ENCODE results near the gene RPP40.
A peak's percentile ranks its signal among the peaks of the same experiment; 100 is the strongest.
"Not testable (repeated sequence)": the region's sequence is repeated elsewhere in the genome, so short reads cannot be mapped to it uniquely, and the experiment has no call there.

Gene RPP40, protein sequence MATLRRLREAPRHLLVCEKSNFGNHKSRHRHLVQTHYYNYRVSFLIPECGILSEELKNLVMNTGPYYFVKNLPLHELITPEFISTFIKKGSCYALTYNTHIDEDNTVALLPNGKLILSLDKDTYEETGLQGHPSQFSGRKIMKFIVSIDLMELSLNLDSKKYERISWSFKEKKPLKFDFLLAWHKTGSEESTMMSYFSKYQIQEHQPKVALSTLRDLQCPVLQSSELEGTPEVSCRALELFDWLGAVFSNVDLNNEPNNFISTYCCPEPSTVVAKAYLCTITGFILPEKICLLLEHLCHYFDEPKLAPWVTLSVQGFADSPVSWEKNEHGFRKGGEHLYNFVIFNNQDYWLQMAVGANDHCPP

DNA sequence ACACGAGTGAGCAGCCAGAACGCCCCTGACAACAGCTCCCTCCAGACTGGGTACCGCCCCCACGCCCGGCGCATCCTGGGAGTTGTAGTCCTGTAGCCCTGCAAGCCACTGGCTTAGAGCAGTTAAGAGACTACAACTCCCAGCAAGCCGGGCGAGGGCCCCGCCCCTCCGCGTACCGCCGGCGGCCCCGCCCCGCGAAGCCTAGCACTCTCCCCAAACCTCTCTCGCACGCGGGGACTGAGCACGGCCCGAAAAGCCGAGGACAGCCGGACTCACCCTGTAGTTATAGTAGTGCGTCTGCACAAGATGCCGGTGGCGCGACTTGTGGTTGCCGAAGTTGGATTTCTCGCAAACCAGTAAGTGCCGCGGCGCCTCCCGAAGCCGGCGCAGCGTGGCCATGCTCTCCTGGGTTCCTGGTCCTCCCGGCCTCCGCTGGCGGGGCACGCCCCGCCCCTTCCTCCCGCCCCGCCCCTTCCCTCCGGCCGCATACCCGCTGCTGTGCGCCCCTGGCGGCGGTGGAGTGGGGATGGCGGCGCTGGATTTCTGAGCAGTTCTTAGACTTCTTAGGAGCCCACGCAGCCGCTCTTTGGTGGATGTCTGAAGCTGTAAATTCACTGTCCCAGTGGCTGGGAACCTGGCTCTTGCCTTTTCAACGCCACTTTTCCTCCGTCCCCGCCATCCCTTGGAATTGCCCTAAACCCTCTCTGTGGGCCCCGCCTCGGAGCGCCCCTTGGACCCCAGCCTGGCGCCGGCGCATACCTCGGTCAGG lies at the start of gene RPP40:
Gene RPP40 (minus strand): TSS at position 434 of the 769 bp plus-strand sequence. CDS start 35 bp downstream, at position 399.
- DNase-seq: peak; percentile 95 to 98

DNA sequence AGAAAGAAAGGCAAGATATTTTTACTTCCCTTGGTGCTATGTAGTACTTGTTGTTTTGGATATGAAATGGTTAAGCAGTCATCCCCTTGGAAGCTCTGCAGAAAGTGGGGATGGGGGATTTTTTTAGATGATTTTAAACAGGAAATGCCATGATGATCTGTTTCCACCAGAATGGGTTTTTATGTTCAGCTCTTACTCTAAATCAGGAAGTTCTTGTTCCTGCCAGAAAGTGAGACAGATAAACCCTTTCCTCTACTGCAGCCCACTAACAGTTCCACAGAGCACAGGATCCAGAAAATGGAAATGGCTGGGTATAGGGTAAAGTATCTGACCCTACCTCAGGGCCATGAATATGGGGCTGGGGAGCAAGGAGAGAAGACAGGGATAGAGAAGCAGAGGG lies 49.2 kb upstream of the RPP40 start:
- DNase-seq: peak; percentile 15 to 56

DNA sequence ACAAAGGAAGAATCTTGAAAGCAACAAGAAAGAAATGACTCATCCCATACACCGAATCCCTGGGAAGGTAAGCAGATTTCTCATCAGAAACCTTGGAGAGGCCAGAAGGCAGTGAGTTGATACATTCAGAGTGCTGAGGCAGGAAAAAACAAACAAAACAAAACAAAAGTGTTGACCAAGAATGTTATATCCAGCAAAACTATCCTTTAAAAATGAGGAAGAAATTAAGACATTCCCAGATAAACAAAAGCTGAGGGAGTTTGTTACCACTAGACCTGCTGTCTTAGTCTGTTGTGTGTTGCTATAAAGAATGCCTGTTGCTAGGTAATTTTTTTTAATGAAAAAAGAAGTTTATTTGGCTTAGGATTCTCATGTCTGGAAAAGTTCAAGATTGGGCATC lies 47.6 kb upstream of the RPP40 start:
- no peak for DNase-seq

DNA sequence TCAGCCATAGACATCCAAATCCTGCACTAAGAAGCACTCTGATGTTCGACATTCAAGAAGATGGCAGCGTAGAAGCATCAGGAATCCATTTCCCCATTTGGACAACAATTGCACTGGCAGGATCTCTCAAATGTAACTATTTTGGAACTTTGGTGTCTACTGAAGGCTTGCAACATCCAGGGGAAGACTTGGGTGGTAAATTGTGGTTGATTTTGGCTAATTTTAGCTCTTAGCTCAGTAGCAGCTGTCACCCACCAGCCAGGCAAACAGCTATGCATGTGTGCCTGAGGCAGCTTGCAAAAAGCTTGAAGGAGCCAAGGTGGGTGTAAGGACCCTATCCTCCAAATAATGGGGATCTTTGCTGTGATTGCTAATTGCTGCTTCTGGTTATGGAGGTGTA lies 46.2 kb upstream of the RPP40 start:
- DNase-seq: peak in 1 of 2 donors; percentile 48

DNA sequence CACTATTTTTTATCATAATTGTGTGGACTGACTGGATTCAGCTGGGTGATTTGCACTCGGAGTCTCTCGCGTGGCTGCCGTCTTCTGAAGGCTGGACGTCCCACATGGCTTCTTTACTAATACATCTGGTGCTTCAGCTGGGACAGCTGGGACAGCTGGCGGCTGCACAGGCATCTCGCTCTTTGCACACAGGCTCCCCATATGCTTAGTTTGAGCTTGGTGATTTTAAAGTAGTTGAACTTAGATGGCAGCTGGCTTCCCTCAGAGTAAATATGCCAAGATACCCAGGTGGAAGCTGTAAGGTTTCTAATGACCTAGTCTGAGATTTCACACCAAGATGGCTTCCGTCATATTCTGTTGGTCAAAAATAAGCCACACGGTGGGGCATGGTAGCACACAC lies 42.6 kb upstream of the RPP40 start:
- DNase-seq: no peak

DNA sequence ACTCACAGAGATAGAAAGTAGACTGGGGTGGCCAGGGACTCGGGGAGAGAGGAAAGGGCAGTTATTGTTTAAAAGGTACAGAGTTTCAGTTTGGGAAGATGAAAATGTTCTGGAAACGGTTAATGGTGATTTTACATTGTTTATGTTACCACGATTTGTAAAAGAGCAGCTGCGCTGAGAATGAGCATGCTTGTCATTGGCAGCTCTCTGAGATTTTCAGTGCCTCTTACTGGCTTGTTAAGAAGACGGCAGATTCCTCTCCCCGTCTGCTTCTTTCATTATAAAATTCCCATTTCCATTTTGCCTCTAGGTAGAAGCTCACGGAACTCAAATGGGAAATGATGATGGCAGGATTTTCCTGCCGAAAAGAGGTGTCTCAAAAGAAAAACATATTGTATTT lies 41.6 kb upstream of the RPP40 start:
- DNase-seq: no peak

DNA sequence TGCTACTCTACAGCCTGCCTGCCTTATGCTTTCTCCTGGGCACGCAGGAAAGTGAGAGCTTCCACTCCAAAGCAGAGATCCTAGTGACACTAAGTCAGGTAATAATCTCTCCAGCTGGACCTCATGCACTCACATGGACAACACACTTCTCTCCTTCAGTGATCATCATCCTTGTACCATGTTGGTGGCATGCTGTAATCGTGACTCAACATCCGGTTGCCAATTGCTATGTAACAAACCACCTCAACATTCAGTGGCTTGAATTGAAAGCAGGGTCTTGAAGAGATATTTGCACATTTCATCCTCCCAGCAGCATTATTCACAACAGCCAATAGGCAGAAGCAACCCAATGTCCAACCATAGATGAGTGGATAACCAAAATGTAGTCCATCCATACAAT lies 41.0 kb upstream of the RPP40 start:
- DNase-seq: no peak

DNA sequence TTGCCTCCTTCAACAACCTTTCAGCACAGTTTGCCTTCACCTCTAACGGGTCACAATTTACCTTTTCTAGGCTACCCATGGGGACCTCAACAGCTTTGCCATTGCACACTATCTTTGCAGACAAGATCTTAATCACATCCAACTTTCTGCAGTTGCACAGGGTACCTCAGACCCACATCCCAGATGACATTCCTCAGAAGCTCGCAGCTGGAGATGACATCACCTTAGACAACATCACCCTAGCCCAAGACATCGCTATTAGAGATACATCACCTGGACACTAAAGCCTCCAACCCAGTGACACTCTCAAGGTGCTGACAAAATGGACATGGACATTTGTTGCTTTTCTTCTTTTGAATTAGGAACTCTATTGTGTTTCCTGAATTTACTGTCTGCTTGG lies 38.6 kb upstream of the RPP40 start:
- no peak for DNase-seq

DNA sequence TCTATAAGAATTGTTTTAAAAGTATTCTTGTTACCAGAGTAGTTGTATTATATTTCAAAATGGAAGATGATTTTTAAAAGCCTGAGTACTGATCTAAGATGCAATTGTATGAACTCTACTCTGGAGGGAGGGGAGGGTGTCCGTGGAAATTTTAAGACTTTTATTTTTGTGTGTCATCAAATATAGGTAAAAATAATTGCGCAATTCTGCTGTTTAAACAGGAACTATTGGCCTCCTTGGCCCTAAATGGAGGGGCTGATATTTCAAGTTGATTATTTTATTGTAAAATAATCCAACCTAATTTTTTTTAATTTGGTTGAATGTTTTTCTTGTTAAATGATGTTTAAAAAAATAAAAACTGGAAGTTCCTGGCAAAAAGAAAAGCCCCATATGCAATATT lies 38.1 kb upstream of the RPP40 start:
- no peak for DNase-seq

DNA sequence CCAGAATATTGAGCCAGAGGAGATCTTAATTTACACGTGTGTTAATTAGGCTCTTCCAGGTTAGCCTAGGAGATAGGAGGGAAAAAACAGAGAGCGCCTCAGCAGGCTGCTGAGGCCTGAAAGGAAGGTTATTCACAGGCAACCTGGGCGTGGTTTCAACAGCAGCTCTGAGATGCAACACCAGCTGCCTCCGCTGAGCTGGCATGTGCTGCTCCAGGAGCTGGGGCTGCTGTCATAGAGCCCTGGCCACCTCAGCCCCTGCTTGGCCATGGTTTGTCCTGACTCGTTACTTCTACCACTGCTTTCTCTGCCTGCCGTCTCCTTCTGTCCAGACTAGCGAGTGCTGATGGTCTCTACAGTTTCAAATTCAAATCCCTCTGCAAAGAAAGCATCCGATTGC lies 32.4 kb upstream of the RPP40 start:
- DNase-seq: peak in 1 of 2 donors; percentile 23

DNA sequence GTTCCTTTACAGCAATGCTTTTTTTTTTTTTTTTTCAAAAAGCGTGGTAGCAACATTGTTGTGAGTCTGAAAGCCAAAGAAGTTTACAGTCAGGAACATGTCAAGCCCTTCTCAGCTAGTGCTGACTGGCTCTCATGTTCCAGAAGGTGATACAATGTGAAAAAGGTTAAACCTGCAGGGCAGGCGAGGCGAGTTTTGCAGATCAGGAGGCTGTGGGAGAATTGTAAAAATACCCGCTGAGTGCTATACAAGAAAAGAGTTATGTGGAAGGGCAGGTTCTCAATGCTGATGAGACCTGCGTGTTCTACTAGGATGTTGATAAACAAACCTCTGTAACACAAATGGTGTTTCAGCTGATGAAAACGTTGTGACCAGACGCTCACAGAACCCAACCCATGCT lies 30.9 kb upstream of the RPP40 start:
- DNase-seq: no peak

DNA sequence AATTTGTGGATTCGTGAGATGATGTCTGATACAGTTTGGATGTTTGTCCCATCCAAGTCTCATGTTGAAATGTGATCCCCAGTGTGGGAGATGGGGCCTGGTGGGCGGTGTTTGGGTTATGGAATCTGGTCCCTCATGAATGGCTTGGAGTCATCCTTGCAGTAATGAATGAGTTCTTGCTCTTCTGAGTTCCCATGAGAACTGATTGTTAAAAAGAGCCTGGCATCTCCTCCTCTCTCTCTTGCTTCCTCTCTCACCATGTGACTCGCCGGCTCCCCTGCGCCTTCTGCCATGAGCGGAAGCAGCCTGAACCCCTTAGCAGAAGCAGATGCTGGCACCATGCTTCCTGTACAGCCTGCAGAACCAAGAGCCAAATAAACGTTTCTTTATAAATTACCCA lies 30.5 kb upstream of the RPP40 start:
- DNase-seq: peak in 1 of 2 donors; percentile 12

DNA sequence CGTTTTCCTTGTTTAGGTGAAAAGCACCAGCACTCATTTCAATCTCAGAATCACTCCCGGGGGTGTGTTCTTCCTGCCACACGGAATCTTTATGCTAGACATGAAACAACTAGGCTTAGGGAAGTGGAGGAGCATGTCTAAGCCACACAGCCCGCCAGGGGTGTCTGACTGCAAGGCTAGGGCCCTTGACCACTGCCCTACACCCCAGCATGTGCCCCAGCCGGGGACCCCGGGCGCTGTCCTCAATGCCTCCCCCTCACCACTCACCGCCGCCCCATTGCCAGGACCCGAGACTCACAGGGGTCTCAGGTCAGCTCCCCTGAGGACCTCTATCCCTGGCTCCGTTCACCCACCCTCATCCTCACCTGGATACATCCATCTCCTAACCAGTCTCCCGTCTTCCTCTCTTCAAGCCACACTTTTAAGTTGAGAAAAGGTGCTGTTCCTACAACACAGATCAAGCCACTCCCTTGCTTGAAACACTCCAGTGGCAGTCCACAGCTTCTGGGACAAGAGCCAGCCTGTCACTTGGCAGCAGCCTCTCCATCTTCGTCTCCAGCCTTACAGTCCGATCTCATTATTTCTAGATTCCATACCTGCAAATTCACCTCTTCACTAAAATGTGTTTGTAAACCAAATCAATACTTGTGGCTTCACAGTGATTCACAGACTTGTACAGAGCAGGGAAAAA lies 29.5 kb upstream of the RPP40 start:
- DNase-seq: not testable (repeated sequence)

DNA sequence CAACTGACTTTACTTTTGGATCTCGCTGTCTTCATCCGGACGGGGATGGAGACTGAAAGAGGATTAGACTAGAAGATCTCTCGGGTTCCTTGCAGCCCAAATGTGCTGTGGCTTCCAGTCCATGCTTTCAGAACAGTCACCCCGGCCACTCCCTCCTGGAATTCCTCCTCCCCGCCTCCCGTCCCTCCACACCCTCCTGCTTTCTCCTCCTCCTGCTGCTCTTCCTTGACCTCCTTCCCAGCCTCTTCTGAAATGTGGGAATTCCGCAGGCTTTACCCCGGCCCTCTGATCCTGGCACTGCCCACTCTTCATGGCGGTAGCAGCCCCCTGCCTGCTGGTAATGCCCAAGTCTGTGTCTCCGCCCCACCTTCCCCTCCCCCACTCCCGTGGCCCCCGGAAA lies 28.9 kb upstream of the RPP40 start:
- DNase-seq: not testable (repeated sequence)

DNA sequence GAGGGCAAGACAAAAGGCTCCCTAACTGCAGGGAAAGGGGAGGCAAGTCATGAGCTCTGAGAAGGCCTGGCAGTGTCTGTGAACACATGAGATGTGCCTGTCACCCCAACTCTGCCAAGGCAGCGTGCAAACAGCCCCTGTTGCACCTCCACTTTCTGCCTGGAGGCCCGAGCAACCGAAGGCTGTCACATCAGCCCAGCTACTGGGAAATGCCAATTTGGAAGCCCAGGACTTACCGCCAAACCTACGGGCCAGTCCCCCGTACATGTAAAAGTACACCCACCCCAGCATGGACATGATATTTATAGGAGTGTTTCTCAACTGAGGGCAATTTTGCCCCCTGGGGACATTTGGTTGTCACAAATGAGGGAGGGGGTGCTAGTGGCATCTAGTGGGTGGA lies 27.3 kb upstream of the RPP40 start:
- no peak for DNase-seq

DNA sequence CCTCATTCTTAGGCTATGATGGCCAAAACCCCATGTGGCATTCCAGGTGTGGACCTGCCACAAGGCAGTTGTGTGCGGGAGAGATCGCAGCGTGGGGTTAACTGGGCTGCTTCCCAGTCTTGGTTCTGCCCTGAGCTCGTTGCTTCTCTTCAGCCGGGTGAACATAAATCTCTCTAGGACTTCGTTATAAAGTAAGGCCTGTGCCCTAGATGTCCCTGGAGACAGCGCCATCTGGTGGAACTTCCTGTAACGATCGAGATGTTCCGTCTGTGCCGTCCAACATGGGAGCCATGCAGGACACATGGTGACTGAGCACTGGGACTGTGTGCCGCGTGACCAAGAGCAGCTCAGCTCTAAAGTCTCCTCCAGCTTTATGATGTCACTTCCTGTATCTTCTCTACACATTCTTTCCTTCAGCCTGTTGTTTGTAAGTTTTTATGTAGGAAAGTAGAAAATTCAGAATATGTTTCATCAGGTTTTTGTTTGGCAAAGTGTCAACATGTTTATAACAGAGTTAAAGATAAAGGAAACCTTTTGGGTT lies 26.8 kb upstream of the RPP40 start:
- DNase-seq: peak; percentile 80 to 94

DNA sequence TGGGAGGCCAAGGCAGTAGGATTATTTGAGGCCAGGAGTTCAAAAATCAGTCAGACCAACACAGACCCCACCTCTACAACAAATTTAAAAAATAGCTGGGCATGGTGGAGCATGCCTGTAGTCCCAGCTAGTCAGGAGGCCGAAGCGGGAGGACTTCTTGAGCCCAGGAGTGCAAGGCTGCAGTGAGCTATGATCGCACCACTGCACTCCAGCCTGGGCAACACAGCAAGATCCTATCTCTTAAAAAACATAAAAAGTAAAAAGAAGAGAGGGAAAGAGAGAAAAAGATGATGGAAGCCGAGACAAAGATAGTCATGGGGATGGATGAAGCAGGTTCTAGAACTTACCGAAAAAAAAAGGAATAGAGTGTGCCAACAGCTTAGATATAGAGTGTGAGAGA lies 25.8 kb upstream of the RPP40 start:
- no peak for DNase-seq

DNA sequence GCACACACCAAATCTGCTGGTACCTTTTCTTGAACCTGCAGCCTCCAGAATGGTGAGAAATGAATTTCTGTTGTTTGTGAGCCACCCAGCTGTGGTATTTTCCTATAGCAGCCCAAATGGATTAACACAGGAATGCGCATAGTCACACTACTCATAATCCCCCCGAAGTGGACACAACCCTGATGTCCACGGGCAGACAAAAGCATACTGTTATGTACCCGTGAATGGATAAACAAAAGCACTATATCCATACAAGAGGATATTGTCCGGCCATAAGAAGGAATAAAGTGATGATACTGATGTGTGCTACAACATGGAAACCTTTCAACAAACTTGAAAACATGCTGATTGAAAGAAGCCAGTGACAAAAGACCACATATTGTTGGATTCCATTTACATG lies 25.1 kb upstream of the RPP40 start:
- no peak for DNase-seq

DNA sequence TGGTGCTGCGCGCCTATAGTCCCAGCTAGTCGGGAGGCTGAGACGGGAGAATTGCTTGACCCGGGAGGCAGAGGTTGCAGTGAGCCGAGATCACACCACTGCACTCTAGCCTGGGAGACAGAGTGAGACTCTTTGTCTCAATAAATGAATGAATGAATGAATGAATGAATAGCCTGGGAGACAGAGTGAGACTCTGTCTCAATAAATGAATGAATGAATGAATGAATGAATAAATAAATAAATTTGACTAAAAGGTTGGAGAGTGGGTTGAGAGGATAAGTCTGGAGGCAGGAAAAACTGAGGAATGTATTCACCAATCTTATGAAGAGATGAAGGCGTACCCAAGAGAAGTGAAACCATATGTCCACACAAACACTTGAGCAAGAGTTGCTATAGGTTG lies 24.5 kb upstream of the RPP40 start:
- no peak for DNase-seq

DNA sequence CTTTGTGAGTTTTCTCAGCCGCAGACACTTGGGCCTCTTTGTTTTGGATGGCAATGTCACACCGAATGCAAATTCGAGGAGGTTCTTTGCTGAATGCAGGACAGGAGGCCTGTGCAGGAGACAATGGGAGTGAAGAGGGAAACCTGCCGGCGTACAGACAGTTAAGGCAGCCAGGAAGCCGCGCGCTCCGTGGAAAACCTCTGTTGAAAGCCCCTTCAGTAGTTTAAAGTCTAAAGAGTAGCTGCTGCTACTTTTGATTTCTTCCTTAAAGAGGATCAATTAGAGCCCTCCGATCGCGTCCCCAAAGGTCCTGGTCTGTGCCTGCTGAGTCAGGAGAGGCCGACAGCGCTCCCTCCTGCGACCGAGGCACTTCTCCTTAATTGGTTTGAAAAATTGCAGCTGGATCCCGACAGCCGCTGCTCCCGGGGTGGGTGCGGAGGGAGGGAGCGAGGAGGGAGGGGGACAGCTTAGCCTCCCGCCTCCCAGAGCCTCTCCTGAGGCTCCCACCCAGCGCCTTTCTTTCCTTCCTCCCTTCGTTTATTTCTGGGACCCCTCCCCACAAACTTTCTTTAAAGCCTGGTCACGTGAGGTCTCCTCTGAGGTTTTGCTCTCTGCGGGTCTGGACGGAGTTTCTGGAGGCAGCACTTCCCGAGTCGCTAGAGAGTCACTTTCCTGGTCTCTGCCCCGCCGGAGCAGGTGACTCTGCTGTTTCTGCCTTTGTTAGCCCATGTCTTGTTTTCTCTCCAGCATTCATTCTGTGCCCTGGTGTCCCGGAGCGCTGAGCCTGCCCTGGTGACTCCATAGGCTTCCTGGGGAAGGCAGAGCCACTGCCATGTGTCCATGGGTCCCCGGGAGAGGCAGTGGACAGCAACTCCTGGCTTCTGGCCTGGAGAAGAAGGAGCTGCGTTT lies 22.3 kb upstream of the RPP40 start:
- DNase-seq: peak; percentile 27 to 32

DNA sequence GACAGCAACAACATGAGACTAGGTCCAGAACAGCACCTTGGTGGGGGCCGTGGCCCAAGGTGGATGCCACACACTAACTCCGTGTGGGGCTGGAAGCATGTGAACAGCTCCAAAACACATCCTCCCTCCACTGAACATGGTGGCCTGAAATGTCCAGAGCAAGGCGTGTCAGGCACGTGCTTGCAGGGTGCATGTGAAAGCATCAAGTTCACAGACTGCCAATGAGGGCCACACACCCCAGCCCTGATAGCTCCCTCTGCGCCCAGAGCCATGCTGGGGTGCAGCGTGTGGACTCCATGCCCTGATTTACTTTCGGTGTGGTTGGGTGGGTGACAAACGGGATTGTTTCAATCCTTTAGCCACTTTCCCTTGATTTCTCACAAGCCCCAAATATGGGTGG lies 20.1 kb upstream of the RPP40 start:
- no peak for DNase-seq

DNA sequence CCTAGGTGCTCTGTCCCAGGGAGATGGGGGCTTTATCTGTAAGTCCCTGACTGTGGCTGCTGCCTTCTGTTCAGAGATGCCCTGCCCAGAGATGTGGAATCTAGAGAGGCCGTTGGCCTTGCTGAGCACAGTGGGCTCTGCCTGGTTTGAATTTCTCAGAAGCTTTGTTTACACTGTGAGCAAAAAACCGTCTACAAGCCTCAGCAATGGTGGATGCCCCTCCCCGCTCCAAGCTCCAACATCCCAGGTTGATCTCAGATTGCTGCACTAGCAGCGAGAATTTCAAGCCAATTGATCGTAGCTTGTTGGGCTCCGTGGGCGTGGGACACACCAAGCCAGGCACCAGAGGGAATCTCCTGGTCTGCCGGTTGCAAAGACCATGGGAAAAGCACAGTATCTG lies 16.3 kb upstream of the RPP40 start:
- no peak for DNase-seq
